ENCODE data around the gene LCN9. TPM values are rescaled to one million over a fixed set of nuclear protein-coding genes. Genes with fewer than 3 reads are reported as not detected.

LCN9 gene
- total and polyA plus RNA-seq, 9 of the 15 experiments (the other 6 are each of a cell fraction or from before 2014, with no cell fraction given), result not detected

DNA sequence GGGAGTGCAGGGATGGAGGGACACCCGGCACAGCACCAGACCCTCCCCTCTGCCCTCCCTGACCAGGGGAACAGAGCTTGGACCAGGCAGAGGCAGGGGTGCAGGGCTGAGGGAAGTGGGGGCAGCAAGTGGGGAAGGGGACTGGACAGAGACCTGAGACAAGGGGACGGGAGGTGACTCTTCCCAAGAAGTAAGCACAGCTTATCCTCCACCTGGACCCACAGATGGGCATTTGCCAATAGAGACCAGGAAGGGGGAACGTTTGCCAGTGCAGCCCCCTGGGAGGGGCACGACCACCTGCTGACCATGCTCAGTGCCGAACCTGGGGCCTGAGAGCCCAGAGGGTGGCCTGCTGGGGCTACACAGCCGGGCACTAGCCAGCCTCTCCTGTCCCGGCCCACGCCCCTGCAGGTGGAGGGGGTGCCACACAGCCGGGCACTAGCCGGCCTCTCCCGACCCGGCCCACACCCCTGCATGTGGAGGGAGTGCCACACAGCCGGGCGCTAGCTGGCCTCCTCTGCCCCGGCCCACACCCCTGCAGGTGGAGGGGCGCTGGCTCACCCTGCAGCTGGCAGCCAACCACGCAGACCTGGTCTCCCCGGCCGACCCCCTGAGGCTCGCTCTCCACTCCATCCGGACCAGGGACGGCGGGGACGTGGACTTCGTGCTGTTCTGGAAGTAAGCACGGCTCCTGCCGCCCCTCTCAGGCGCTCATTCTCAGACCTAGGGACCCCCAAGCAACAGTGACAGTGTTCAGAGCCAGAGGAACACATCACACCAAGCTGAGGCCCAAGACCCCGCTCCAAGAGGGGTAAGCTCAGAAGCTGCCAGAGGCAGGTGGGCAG is 48.1 kb upstream of the LCN9 start:
- FAIRE-seq (no peak), ATAC-seq (no peak), DNase-seq (ENCODE audit: extremely low read depth in 1 of 4, low spot score in 3 of 4) (no peak)
- Histone ChIP-seq H3K79me2 (ENCODE audit: control insufficient read depth, insufficient read depth, low read length) (no peaks in the 10 kb centered on the region), H4K20me1 (replicated peaks; ENCODE audit: control insufficient read depth, insufficient read depth, low read length) (peaks cover 9% of the 10 kb centered on the region), H3K9ac (ENCODE audit: insufficient read depth in 1 of 2, low read depth in 2 of 2, low read length in 2 of 2) (0 out of 4 replicates have a peak overlapping the region, but pooled peaks of 1 of the 2 experiments have one; percentile 52), H3K36me3 (ENCODE audit: control insufficient read depth, insufficient read depth, low read length) (no peaks in the 10 kb centered on the region), H3K9me1 (ENCODE audit: control insufficient read depth, insufficient read depth, low read length) (no peaks in the 10 kb centered on the region), H3K4me1 (replicated peaks in 1 of 2; ENCODE audit: control insufficient read depth in 2 of 2, insufficient read depth in 2 of 2, low read length in 2 of 2) (peaks cover 0 to 22% of the 10 kb centered on the region in 2 experiments; a peak in 2 of 5 replicates), H2AFZ (ENCODE audit: low read depth, low read length) (no peak overlapping the region), H3K9me3 (replicated peaks; ENCODE audit: control insufficient read depth, insufficient read depth, low read depth, low read length) (no peaks in the 10 kb centered on the region), H3K27me3 (ENCODE audit: control insufficient read depth in 2 of 2, insufficient read depth in 2 of 2, low read length in 2 of 2) (peaks cover 11 to 61% of the 10 kb centered on the region in 2 experiments; a peak in 3 of 5 replicates), H3K27ac (ENCODE audit: extremely low read depth, low read depth, low read length) (no peak overlapping the region), H3K4me2 (ENCODE audit: insufficient read depth, low read length) (no peak overlapping the region), H3K4me3 (no peak overlapping the region)
- 3% methylated on average over 20 of the region's 29 CpGs for WGBS (ENCODE audit: insufficient coverage, low coverage, missing lambda C conversion rate)
- ChIA-PET POLR2A (interaction anchor here (0.7 kb wide), 1 partner anchor 22 kb away, joined by 3 read pairs; no protein-coding TSS in a partner anchor), CTCF (ENCODE audit: low intra/inter-chr PET ratio) (no interaction called here)
- in situ Hi-C loops (cut with MboI), result no loop called here
- intact Hi-C loops (cut with micrococcal nuclease), result no loop called here
- no TSS peak for BruUV-seq (replicated peaks)
- TF ChIP-seq NFIX (CRISPR knock-in tag; IDR thresholded peaks at IDR 0.05; ENCODE audit: low read depth) (no peak), MAFG (tag; conservative IDR thresholded peaks at IDR 0.05) (no peak), ZNF75A (CRISPR knock-in tag; IDR thresholded peaks at IDR 0.05) (no peak), ZNF780A (CRISPR knock-in tag; IDR thresholded peaks at IDR 0.05) (no peak), NR2F6 (CRISPR knock-in tag; IDR thresholded peaks at IDR 0.05) (no peak), KLF10 (CRISPR knock-in tag; IDR thresholded peaks at IDR 0.05) (no peak), TOE1 (IDR thresholded peaks at IDR 0.05; ENCODE audit: borderline replicate concordance) (no peak), TOE1 (CRISPR knock-in tag; IDR thresholded peaks at IDR 0.05; ENCODE audit: borderline replicate concordance, low read depth) (no peak), ZNF41 (CRISPR knock-in tag; conservative IDR thresholded peaks at IDR 0.05) (no peak), ZNF253 (CRISPR knock-in tag; conservative IDR thresholded peaks at IDR 0.05) (no peak), FOXM1 (IDR thresholded peaks at IDR 0.05; ENCODE audit: low read depth) (no peak), FOXM1 (CRISPR knock-in tag; IDR thresholded peaks at IDR 0.05; ENCODE audit: low read depth) (no peak), KLF13 (tag; IDR thresholded peaks at IDR 0.05; ENCODE audit: borderline replicate concordance, low read depth) (no peak), DACH1 (IDR thresholded peaks at IDR 0.05; ENCODE audit: partially characterized antibody) (no peak), ZNF212 (CRISPR knock-in tag; IDR thresholded peaks at IDR 0.05) (no peak), TCF7 (IDR thresholded peaks at IDR 0.05; ENCODE audit: borderline replicate concordance) (no peak)
- TF ChIP-seq, protein P1, sequence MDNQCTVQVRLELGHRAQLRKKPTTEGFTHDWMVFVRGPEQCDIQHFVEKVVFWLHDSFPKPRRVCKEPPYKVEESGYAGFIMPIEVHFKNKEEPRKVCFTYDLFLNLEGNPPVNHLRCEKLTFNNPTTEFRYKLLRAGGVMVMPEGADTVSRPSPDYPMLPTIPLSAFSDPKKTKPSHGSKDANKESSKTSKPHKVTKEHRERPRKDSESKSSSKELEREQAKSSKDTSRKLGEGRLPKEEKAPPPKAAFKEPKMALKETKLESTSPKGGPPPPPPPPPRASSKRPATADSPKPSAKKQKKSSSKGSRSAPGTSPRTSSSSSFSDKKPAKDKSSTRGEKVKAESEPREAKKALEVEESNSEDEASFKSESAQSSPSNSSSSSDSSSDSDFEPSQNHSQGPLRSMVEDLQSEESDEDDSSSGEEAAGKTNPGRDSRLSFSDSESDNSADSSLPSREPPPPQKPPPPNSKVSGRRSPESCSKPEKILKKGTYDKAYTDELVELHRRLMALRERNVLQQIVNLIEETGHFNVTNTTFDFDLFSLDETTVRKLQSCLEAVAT (IDR thresholded peaks at IDR 0.05), result no peak
- TF ChIP-seq, protein P2, sequence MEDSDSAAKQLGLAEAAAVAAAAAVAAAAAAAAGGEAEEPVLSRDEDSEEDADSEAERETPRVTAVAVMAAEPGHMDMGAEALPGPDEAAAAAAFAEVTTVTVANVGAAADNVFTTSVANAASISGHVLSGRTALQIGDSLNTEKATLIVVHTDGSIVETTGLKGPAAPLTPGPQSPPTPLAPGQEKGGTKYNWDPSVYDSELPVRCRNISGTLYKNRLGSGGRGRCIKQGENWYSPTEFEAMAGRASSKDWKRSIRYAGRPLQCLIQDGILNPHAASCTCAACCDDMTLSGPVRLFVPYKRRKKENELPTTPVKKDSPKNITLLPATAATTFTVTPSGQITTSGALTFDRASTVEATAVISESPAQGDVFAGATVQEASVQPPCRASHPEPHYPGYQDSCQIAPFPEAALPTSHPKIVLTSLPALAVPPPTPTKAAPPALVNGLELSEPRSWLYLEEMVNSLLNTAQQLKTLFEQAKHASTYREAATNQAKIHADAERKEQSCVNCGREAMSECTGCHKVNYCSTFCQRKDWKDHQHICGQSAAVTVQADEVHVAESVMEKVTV (CRISPR knock-in tag; IDR thresholded peaks at IDR 0.05), result no peak
- TF ChIP-seq, protein P3, sequence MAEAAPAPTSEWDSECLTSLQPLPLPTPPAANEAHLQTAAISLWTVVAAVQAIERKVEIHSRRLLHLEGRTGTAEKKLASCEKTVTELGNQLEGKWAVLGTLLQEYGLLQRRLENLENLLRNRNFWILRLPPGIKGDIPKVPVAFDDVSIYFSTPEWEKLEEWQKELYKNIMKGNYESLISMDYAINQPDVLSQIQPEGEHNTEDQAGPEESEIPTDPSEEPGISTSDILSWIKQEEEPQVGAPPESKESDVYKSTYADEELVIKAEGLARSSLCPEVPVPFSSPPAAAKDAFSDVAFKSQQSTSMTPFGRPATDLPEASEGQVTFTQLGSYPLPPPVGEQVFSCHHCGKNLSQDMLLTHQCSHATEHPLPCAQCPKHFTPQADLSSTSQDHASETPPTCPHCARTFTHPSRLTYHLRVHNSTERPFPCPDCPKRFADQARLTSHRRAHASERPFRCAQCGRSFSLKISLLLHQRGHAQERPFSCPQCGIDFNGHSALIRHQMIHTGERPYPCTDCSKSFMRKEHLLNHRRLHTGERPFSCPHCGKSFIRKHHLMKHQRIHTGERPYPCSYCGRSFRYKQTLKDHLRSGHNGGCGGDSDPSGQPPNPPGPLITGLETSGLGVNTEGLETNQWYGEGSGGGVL (CRISPR knock-in tag; IDR thresholded peaks at IDR 0.05), result no peak

Measured in K562 (cell line).